Stimulated activated CD8-positive, alpha-beta memory T cell treated with anti-CD3 and anti-CD28 coated beads, Interleukin-4, amount 100 ng/mL, for 48 hours (primary cell): Measurements from ENCODE around the gene PDE4D.

Source experiments
- DNase-seq: peaks from one replicate; pipeline ENCODE4 v3.0.0-alpha.2; 2020

PDE4D gene

DNA sequence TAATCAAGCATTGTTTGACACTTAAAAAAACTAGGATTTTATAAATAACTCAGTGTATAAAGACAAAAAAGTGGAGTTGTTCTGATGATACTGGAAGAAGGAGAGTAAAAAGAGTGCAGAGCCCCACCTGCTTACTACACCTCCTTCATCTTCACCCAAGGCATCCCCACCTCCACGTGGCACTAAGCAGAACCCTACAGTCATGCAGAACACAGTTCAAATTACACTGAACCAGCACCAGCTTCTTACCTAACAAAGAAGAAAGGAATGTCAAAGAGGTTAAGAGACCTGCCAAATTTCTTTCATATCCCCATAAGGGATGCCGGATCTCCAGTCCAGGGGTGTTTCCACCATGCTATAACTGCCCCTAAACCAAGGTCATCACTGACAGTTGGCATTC is 55.5 kb downstream of the PDE4D start:
- no peak for DNase-seq

GRCh38 chr5:59837071-59837470 is 56.5 kb downstream of the PDE4D start:
- no peak for DNase-seq

DNA sequence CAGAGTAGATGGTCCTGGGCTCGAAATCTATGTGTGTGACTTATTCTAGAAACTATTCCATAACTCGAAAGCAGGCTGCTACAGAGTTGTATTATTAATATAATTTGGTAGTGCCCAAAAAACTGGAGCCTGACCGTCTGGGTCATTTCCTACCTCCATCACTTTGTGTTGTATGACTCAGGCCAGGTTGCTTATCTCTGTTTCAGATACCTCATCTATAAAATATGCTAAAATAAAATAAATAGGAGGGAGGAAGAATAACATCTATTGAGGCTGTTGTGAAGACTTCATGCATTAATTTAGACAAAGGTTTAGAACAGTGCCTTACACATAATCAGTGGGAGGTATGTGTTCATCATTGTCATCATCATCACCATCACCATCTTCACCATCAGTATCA is 57.7 kb downstream of the PDE4D start:
- no peak for DNase-seq

- DNase-seq: no peak
These were observed 60.1 kb downstream of the PDE4D start for GRCh38 chr5:59833448-59833847.

DNA sequence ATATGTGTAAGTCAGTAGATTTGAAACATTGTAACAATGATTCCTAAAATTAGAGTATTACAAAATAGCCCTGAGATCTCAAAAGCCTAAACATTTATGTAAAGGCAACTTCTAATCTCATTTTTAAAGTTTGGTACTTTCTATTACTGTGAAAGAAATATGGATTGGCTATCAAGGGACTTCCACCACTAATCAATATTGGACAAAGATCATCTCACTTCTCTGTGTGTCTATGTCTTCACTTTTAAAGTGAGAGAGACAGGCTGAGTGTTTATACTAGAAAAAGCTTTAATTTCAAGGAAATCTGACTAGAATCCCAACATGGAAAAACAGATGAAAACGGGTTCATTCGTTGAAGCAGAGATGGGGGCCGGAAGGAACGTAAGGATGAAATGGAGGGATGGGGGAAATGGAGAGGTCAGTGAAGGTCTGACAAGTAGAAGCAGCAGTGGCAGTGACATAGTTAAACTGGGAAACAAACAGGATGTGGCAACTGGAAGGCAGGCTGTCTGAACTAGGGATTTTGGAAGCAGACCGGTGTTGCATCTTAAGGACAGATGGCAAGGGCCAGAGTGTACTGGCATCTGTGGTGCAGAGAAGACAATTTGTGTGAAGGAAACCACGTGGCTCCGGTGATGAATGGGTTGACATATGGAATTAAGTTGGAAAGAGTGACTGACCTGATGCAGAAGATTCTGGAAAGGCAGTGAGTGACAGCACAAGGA is 60.8 kb downstream of the PDE4D start:
- no peak for DNase-seq

GRCh38 chr5:59831326-59832010 is 62.1 kb downstream of the PDE4D start:
- DNase-seq: no peak

- DNase-seq: no peak
These were observed 62.9 kb downstream of the PDE4D start for GRCh38 chr5:59830536-59831200.

DNA sequence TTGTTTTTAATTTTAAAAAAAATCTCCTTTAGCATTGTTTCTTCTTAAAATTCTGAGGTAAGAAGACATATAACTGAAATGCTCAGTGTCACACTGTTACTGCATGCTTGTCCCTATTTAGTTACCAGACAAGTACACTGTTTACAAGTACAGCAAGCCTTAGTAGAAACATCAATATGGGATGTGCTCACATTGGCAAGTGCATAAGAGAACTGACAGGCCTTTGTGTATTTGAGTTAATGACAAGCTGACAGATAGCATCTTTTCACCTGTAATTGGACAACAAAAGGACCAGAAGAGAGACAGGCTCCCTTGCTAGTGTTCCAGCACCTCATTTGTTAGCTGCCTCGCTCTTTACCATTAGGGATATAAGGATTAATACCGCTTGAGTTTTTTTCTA is 63.6 kb downstream of the PDE4D start:
- DNase-seq: no peak

- DNase-seq: no peak
These were observed 64.1 kb downstream of the PDE4D start for GRCh38 chr5:59829386-59829785.

DNA sequence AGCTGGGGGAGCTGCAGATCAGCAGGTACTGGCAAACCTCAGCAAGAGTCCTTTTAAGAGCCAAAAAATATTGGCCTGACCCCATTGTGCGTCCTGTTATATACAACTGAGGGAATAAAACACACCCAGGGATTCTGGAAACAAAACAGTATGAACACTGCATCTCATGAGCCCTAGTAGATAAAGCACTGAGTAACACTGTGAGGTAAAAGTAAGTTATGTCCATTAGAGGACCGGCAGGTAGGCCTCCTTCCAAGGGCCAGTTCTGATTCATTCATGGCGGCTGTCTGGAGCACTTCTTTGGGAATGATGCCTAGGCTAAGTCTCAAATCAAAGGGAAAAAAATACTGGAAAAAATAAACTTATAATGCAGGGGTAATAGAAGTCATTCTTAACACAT is 64.9 kb downstream of the PDE4D start:
- DNase-seq: no peak

DNA sequence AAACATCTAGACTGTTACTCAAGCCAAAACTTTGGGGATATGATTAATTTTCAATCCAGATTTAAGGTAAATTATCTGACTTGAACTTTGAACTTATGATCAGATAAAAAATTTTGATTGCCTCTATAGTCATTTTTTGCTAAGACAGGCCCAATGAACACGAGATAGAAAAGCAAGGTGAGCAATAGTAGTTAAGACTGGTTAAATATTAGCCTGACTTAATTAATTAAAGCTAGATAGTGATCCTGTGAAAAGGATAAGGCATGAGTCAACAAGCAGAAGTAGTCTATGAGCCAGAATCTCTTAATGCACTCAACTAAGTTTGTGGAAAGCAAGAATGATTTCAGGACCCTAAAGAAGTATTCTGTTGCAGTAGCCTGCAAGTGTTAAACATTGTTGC is 66.5 kb downstream of the PDE4D start:
- DNase-seq: no peak

DNA sequence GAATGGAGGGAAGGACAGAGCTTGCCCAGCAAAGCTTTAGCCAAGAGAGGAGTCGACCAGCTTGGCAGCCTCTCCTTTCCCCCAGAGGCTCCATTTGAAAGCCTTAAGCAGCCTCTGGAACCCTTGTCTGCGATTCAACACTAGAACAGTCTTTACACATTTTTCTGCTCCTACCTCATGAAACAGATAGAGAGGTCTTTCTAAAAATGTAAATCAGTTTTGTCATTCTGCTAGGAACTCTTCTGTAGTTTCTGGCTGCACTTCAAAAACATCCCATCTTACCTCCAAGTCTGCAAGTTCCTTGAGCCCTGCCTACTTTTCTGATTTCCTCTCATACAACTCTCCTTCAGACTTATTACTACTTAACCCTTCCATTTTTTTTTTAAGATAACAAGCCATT is 70.1 kb downstream of the PDE4D start:
- no peak for DNase-seq

DNA sequence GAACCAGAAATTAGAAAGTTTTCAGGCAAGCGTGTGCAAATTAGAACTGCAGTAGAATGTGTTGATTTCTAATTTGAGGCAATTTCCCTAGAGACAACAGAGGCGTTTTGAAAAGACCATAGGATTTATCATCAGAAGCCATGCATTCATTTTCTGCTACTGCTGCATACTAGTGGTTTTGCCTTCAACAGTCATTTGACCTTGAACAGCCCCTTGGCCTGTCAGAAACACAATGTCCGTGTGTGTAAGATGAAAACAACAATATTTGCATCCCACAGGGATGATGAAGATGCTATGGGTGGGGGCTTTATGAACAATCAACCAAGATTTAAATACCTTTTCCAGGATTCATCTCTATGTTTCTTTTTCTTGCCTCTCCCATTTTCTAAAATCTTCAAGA is 73.7 kb downstream of the PDE4D start:
- DNase-seq: no peak

DNA sequence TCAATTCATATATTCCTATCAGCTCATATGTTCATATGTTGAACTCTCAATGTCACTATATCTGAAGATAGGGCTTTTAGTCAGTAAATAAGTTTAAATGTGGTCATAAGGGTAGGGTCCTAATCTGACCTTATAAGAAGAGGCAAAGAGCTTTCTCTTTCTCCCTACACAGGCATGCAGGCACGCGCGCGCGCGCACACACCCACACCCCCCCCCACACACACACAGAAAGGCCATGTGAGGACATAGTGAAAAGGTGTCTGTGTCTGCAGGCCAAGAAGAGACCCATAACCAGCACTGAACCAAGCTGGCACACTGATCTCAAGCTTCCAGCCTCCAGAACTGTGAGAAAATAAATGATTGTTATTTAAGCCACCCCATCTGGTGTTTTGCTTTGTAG is 76.0 kb downstream of the PDE4D start:
- DNase-seq: no peak

DNA sequence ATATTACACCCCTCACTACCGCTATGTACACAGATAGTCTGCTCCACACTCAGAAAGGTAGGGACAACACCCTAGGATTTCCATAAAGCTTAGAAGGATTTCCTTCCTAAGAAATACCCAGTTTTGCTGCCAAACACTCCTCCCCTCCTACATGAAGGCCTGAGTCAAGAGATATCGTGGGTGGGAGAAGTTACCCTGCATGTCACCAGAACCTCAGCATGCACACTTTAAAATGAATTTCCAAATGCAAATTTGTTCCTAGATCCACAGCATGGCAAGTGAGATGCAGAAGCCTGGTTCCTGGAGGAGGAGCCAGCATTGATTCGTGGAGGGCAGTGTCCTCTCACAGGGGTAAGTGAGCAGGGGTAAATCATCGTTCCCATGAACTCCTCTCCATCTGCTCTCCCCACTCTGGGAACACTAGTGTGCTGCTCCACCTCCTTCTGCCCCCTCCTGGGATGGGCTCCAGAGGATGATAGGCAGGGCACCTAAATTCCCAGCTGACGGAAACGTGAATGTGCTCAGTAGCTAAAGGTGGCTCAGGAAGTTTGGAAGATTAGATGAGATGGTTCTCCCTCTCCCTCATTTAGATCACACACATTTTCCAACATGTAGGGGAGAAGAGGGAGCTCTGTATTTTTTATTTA is 76.7 kb downstream of the PDE4D start:
- no peak for DNase-seq

- no peak for DNase-seq
These were observed 79.0 kb downstream of the PDE4D start for GRCh38 chr5:59814537-59814872.

- peak; percentile 32 for DNase-seq
These were observed 79.6 kb downstream of the PDE4D start for GRCh38 chr5:59813761-59814536.

DNA sequence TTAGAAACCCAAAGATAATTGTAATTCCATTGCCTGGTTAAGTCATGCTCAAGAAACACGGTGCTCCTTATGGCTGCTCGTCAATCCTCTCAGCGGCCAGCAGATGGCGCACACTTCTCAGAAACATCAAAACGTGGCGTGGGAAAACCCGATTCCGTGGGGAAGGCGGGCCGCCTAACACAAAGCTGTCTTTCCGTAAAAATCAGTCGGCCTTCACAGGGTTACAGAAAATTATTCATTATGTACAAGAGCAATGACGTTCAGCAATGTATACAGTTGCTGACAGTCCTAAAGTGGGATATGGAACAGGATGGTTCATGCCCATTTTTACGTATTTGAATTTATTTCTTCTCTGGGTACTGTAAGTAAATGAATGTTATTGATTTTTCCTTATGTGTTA is 83.5 kb downstream of the PDE4D start:
- DNase-seq: peak; percentile 76

DNA sequence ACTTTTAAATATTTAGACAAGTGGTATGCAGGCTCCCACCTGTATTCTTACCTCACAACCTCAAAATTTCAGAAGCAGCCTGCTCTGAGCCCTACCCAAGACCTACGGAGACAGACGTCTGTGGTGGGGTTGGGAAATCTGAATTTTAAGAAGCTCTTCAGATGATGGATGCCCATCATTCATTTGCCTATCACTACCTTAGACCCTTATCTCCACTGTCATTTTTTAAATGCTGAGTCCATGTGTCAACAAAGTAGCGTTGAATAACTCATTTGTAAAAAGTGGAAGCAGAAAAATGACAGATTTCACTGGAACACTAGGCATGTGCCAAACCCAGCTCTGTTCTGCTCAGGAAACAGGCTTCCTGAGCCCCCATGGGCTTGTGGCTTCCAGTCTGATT is 85.7 kb downstream of the PDE4D start:
- no peak for DNase-seq

GRCh38 chr5:59800347-59800893 is 93.1 kb downstream of the PDE4D start:
- no peak for DNase-seq

GRCh38 chr5:59799668-59800346 is 93.7 kb downstream of the PDE4D start:
- DNase-seq: no peak
